ENCODE results near the gene PCGF5.

- TF ChIP-seq CTCF (IDR thresholded peaks at IDR 0.05; ENCODE audit: insufficient read depth, low read length) = no peak
- no peak for TF ChIP-seq SPI1 (IDR thresholded peaks at IDR 0.05; ENCODE audit: borderline replicate concordance, low read depth)
- TF ChIP-seq, protein P1, sequence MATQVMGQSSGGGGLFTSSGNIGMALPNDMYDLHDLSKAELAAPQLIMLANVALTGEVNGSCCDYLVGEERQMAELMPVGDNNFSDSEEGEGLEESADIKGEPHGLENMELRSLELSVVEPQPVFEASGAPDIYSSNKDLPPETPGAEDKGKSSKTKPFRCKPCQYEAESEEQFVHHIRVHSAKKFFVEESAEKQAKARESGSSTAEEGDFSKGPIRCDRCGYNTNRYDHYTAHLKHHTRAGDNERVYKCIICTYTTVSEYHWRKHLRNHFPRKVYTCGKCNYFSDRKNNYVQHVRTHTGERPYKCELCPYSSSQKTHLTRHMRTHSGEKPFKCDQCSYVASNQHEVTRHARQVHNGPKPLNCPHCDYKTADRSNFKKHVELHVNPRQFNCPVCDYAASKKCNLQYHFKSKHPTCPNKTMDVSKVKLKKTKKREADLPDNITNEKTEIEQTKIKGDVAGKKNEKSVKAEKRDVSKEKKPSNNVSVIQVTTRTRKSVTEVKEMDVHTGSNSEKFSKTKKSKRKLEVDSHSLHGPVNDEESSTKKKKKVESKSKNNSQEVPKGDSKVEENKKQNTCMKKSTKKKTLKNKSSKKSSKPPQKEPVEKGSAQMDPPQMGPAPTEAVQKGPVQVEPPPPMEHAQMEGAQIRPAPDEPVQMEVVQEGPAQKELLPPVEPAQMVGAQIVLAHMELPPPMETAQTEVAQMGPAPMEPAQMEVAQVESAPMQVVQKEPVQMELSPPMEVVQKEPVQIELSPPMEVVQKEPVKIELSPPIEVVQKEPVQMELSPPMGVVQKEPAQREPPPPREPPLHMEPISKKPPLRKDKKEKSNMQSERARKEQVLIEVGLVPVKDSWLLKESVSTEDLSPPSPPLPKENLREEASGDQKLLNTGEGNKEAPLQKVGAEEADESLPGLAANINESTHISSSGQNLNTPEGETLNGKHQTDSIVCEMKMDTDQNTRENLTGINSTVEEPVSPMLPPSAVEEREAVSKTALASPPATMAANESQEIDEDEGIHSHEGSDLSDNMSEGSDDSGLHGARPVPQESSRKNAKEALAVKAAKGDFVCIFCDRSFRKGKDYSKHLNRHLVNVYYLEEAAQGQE (IDR thresholded peaks at IDR 0.05; ENCODE audit: insufficient replicate concordance, low read depth) = no peak
- TF ChIP-seq GABPA (IDR thresholded peaks at IDR 0.05; ENCODE audit: low read depth) = no peak
- no peak for TF ChIP-seq POLR2AphosphoS5 (IDR thresholded peaks at IDR 0.05; ENCODE audit: low read depth)
These were observed 13.5 kb upstream of the PCGF5 start for GRCh38 chr10:91206837-91207474.

Data from HL-60 (cell line).